A673 (cell line): Measurements from ENCODE around the gene TIFAB. TPM values are rescaled to one million over a fixed set of nuclear protein-coding genes. Genes with fewer than 3 reads are reported as not detected.

ENCODE experiments used
- BruUV-seq: library from RNA; stranded (reverse); fragments of 400-500 nt; replicated peaks from 2 replicates; lab custom pipeline; 2021; lab: Mats Ljungman, UMichigan
- CTCF ChIA-PET: fragments of 300-600 bp; sonication (Branson Sonifier 250); formaldehyde crosslinking; loops from one replicate; lab custom pipeline; 2022; ENCODE audit warnings: antibody characterized with exemption; lab: Charles Lee
- POLR2A ChIA-PET: fragments of 300-600 bp; sonication (Branson Sonifier 250); formaldehyde crosslinking; loops from one replicate; lab custom pipeline; 2022; ENCODE audit warnings: antibody characterized with exemption; ENCODE audit not compliant: low non-redundant PET; lab: Charles Lee
- DNase-seq: peaks from one replicate; pipeline ENCODE4 v3.0.0-alpha.2; 2015; ENCODE audit warnings: low spot score
- H3K27ac ChIP-seq: fragments of 200-600 bp; sonication (generic); 2 replicates; pipeline ENCODE4 v1.5.1; 2016; ENCODE audit warnings: mixed run types, low read depth, mild to moderate bottlenecking, mixed read lengths, antibody characterized with exemption, low read length; ENCODE audit not compliant: poor library complexity, severe bottlenecking
- H3K27me3 ChIP-seq: fragments of 200-600 bp; sonication (generic); replicated peaks from 2 replicates; pipeline ENCODE4 v1.6.1; 2017; ENCODE audit warnings: mixed run types, low read depth, mild to moderate bottlenecking, mixed read lengths, antibody characterized with exemption, low read length; ENCODE audit not compliant: insufficient read depth, poor library complexity
- H3K36me3 ChIP-seq: fragments of 200-600 bp; sonication (generic); 2 replicates; pipeline ENCODE4 v1.6.1; 2016; ENCODE audit warnings: mixed run types, mild to moderate bottlenecking, mixed read lengths, antibody characterized with exemption, low read length; ENCODE audit not compliant: insufficient read depth, poor library complexity, severe bottlenecking
- H3K4me1 ChIP-seq: fragments of 200-600 bp; sonication (generic); 2 replicates; pipeline ENCODE4 v1.6.1; 2017; ENCODE audit warnings: mixed run types, mild to moderate bottlenecking, mixed read lengths, antibody characterized with exemption, low read length; ENCODE audit not compliant: insufficient read depth, poor library complexity, severe bottlenecking
- H3K4me3 ChIP-seq: fragments of 200-600 bp; sonication (generic); 2 replicates; pipeline ENCODE4 v1.5.1; 2016; ENCODE audit warnings: low read depth, mixed run types, mild to moderate bottlenecking, mixed read lengths, low read length; ENCODE audit not compliant: poor library complexity, severe bottlenecking
- H3K9me3 ChIP-seq: fragments of 200-600 bp; sonication (generic); 2 replicates; pipeline ENCODE4 v1.6.1; 2016; ENCODE audit warnings: mixed run types, low read depth, mild to moderate bottlenecking, mixed read lengths, antibody characterized with exemption, low read length; ENCODE audit not compliant: poor library complexity, severe bottlenecking
- CTCF ChIP-seq: fragments of 300-800, 200-600 bp; sonication (generic); conservative IDR thresholded peaks from 2 replicates; pipeline ENCODE4 v1.5.1; 2017; ENCODE audit warnings: low read depth, mild to moderate bottlenecking, antibody characterized with exemption, low read length, moderate library complexity, mixed read lengths
- EZH2 ChIP-seq: fragments of 200-600 bp; sonication (generic); IDR thresholded peaks from 2 replicates; pipeline ENCODE4 v1.6.1; 2017; ENCODE audit warnings: borderline replicate concordance, low read depth, mild to moderate bottlenecking, mixed read lengths, antibody characterized with exemption, low read length; ENCODE audit not compliant: poor library complexity, severe bottlenecking
- intact Hi-C: fragments of 100-400 bp; cut with micrococcal nuclease; formaldehyde crosslinking; loops from one replicate; pipeline ENCODE4 v1.10.0; 2022; ENCODE audit not compliant: unreplicated experiment
- total RNA-seq: library from RNA; stranded (reverse); gene quantifications from 2 replicates; pipeline ENCODE4 v1.2.3, GENCODE V29; 2021

TIFAB gene
- total RNA-seq, 1 experiment from 2014 or later = not detected

DNA sequence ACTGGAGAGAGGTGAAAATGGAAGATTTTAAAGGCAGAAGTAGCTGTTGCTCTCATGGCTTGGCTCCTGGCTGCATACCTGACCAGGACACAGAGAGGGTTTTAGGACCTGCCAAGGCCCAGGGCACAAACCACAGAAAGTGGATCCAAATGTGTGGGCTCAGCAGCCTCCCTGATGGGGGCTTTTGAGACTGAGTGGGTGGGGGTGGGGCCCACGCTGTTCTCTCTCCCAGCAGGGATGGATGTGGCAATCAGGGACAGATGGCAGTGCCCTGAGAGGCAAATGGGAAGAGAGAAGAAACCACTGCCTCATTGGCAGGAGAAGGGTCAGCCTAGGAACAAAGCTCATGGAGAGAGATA is 34.9 kb upstream of the TIFAB start:
- H3K9me3 ChIP-seq = no peaks in the 10 kb centered on the region
- ChIA-PET POLR2A (no interaction called here), CTCF (interaction anchor here (1.1 kb wide), 1 partner anchor 64 kb away, joined by 3 read pairs; no protein-coding TSS in a partner anchor)
- H3K36me3 ChIP-seq = no peaks in the 10 kb centered on the region
- H3K4me3 ChIP-seq = no peak overlapping the region
- H3K27ac ChIP-seq = no peak overlapping the region
- DNase-seq = no peak
- no peak for TF ChIP-seq EZH2
- no peak for TF ChIP-seq CTCF
- H3K27me3 ChIP-seq = peaks cover 60% of the 10 kb centered on the region
- intact Hi-C loops = no loop called here
- H3K4me1 ChIP-seq = peaks cover 11% of the 10 kb centered on the region
- BruUV-seq = no TSS peak

DNA sequence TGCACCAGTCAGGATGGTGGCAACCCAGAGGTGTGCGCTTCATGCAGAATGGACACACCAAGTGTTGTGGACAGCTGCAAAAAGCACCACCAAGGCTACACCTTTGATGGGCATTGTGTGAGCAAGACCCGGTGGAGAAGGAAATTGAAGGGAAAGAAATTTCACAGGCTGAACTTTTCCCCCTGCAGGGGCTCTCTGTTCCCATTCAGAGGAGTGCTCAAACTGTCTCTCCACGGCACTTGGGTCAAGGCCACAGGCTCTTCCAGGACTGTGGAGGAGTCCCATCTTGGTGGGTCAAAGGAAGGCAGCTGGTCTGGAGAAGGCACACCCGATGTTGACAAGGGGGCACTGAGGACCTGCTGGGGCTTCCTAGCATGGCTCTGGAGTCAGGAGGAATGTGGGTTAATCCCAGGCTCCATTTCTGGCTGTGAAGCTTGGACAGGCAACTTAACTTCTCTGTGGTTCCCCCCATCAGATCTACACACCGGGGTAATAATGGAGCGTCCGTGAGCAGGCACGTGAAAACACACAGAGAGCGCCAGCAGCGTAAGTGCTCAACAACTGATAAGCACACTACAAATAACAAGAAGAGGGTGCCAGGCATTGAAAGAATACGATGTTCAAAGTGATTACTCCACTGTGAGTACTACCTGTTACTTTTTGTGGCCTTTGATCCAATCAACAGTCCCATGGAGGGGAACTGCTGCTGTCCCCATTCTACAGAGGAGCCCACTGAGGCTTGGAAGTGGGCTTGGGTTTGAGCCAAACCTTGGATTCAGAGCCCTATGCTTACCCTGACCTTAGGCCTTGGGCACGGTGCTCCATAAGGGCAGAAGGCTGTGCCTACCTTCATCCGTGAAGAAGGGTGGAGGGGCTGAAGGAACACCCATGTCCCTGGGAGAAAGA is 34.2 kb upstream of the TIFAB start:
- DNase-seq = no peak
- Histone ChIP-seq H3K27me3 (peaks cover 55% of the 10 kb centered on the region), H3K27ac (no peak overlapping the region), H3K9me3 (no peaks in the 10 kb centered on the region), H3K36me3 (no peaks in the 10 kb centered on the region), H3K4me1 (peaks cover 11% of the 10 kb centered on the region), H3K4me3 (no peak overlapping the region)
- ChIA-PET POLR2A (no interaction called here), CTCF (interaction anchor here (1.1 kb wide), 1 partner anchor 65 kb away, joined by 3 read pairs; no protein-coding TSS in a partner anchor)
- TF ChIP-seq EZH2 = no peak
- BruUV-seq = no TSS peak
- intact Hi-C loops = no loop called here

GRCh38 chr5:135484674-135485086 is 32.5 kb upstream of the TIFAB start:
- CTCF ChIA-PET = no interaction called here
- peaks cover 40% of the 10 kb centered on the region for H3K27me3 ChIP-seq
- peaks cover 11% of the 10 kb centered on the region for H3K4me1 ChIP-seq
- BruUV-seq = no TSS peak
- H3K36me3 ChIP-seq = no peaks in the 10 kb centered on the region
- no peaks in the 10 kb centered on the region for H3K9me3 ChIP-seq
- H3K4me3 ChIP-seq = no peak overlapping the region
- intact Hi-C loops = no loop called here
- no peak for TF ChIP-seq CTCF
- no peak for TF ChIP-seq EZH2
- no peak for DNase-seq
- POLR2A ChIA-PET = no interaction called here
- no peak overlapping the region for H3K27ac ChIP-seq
